B cell (primary cell): ENCODE measurements around the gene ADRA2A. TPM values are rescaled to one million over a fixed set of nuclear protein-coding genes. Genes with fewer than 3 reads are reported as not detected.

Experiments
- ATAC-seq: fragments of 200-7000 bp; cut with Tn5 transposase; one replicate; pipeline ENCODE4 v1.10.0; 2021; ENCODE audit warnings: low read depth, mild to moderate bottlenecking, moderate number of reproducible peaks, moderate library complexity
- CTCF ChIA-PET: fragments of 350-600 bp; sonication (Branson Sonifier 250); formaldehyde crosslinking; loops from one replicate; lab custom pipeline; 2021; ENCODE audit warnings: antibody characterized with exemption, inconsistent platforms; lab: Charles Lee
- POLR2A ChIA-PET: fragments of 350-600 bp; sonication (Branson Sonifier 250); formaldehyde crosslinking; loops from one replicate; lab custom pipeline; 2021; ENCODE audit warnings: antibody characterized with exemption; lab: Charles Lee
- DNase-seq: peaks from one replicate; pipeline ENCODE4 v3.0.0; 2013
- H2AFZ ChIP-seq: 2 replicates; pipeline ENCODE4 v1.6.1; 2012; ENCODE audit warnings: mild to moderate bottlenecking, low read depth, low read length; ENCODE audit not compliant: insufficient read depth, poor library complexity, severe bottlenecking
- H3K27ac ChIP-seq, 2 donors: 1 replicate in 1 of 2; 2 replicates in 1 of 2; pipeline ENCODE4 v1.5.1; 2012 to 2013; ENCODE audit warnings: low read length in 2 of 2, mild to moderate bottlenecking in 2 of 2, moderate library complexity in 1 of 2
- H3K27me3 ChIP-seq, 4 experiments: fragments of 200-600 bp in 1 of 4; sonication (generic) in 1 of 4; replicated peaks in 1 of 4; 1 replicate in 2 of 4; 2 replicates in 2 of 4; pipeline versions ENCODE4 v1.6.1 to v1.7.0; 2013 to 2016; ENCODE audit warnings: low read length in 3 of 4, mild to moderate bottlenecking in 2 of 4, mixed read lengths in 1 of 4, moderate library complexity in 1 of 4; ENCODE audit not compliant: insufficient read depth in 4 of 4, control insufficient read depth in 3 of 4; ENCODE audit errors: control extremely low read depth in 1 of 4
- H3K36me3 ChIP-seq, 2 experiments: replicated peaks in 1 of 2; 1 replicate in 1 of 2; 2 replicates in 1 of 2; pipeline versions ENCODE4 v1.6.1 to v1.7.1; 2013; ENCODE audit warnings: low read length in 1 of 2; ENCODE audit not compliant: insufficient read depth in 2 of 2, control insufficient read depth in 1 of 2; ENCODE audit errors: control extremely low read depth in 1 of 2, extremely low read depth in 1 of 2
- H3K4me1 ChIP-seq, 2 donors: fragments of 200-600 bp in 1 of 2; sonication (generic) in 1 of 2; 1 replicate in 1 of 2; 2 replicates in 1 of 2; pipeline versions ENCODE4 v1.5.1 to v1.6.1; 2013 to 2017; ENCODE audit warnings: low read length in 2 of 2; ENCODE audit not compliant: control insufficient read depth in 2 of 2, insufficient read depth in 2 of 2
- H3K4me2 ChIP-seq: replicated peaks from 2 replicates; pipeline ENCODE3; 2012; ENCODE audit warnings: mild to moderate bottlenecking, low read depth, low read length; ENCODE audit not compliant: poor library complexity, severe bottlenecking
- H3K4me3 ChIP-seq, 5 experiments: fragments of 200-600 bp in 1 of 5; sonication (generic) in 1 of 5; 1 replicate in 3 of 5; 2 replicates in 2 of 5; pipeline versions ENCODE4 v1.5.1 to v1.7.0; 2011 to 2016; ENCODE audit warnings: low read length in 4 of 5, mild to moderate bottlenecking in 4 of 5, low read depth in 2 of 5, control low read depth in 1 of 5, moderate library complexity in 1 of 5; ENCODE audit not compliant: insufficient read depth in 1 of 5; ENCODE audit errors: control extremely low read depth in 1 of 5, extremely low read depth in 1 of 5
- H3K79me2 ChIP-seq: fragments of 200-600 bp; sonication (generic); one replicate; pipeline ENCODE4 v1.6.0; 2016; ENCODE audit warnings: low read length; ENCODE audit not compliant: control insufficient read depth, insufficient read depth
- H3K9ac ChIP-seq: fragments of 200-600 bp; sonication (generic); 2 replicates; pipeline ENCODE4 v1.6.1; 2017; ENCODE audit warnings: mild to moderate bottlenecking, low read length, moderate library complexity
- H3K9me3 ChIP-seq, 3 donors: one replicate each; pipeline versions ENCODE4 v1.6.1 to v1.7.1; 2013; ENCODE audit warnings: low read length in 2 of 3; ENCODE audit not compliant: control insufficient read depth in 2 of 3, insufficient read depth in 1 of 3; ENCODE audit errors: control extremely low read depth in 1 of 3
- H4K20me1 ChIP-seq: 2 replicates; pipeline ENCODE4 v1.6.0; 2012; ENCODE audit warnings: mild to moderate bottlenecking, low read length; ENCODE audit not compliant: insufficient read depth, control insufficient read depth, poor library complexity, severe bottlenecking
- H3K27ac Mint-ChIP-seq: one replicate; pipeline ENCODE4 v1.8.0; 2021; ENCODE audit warnings: mixed read lengths
- H3K27me3 Mint-ChIP-seq: one replicate; pipeline ENCODE4 v1.8.0; 2021; ENCODE audit warnings: mixed read lengths
- H3K4me1 Mint-ChIP-seq: one replicate; pipeline ENCODE4 v1.8.0; 2021; ENCODE audit warnings: mixed read lengths
- H3K4me3 Mint-ChIP-seq: one replicate; pipeline ENCODE4 v1.8.0; 2021; ENCODE audit warnings: mixed read lengths
- H3K9me3 Mint-ChIP-seq: one replicate; pipeline ENCODE4 v1.8.0; 2022; ENCODE audit warnings: mixed read lengths; ENCODE audit not compliant: insufficient read depth
- CTCF ChIP-seq: fragments of 200-600 bp; IDR thresholded peaks from one replicate; pipeline ENCODE4 v1.8.0; 2022; ENCODE audit warnings: antibody characterized with exemption, mild to moderate bottlenecking
- EZH2 ChIP-seq: IDR thresholded peaks from 2 replicates; pipeline ENCODE4 v1.6.1; 2012; ENCODE audit warnings: borderline replicate concordance, low read depth, mild to moderate bottlenecking, moderate library complexity, low read length; ENCODE audit not compliant: insufficient read depth, poor library complexity, severe bottlenecking
- WGBS: methylation state at CpG from one replicate; pipeline ENCODE4 v1.1.5; 2013; ENCODE audit warnings: missing lambda C conversion rate; ENCODE audit not compliant: insufficient coverage; 5-methylcytosine and 5-hydroxymethylcytosine counted together
- intact Hi-C: fragments of 100-400 bp; cut with micrococcal nuclease; formaldehyde crosslinking; loops from one replicate; pipeline ENCODE4 v1.10.0; 2022
- polyA plus RNA-seq: library from polyadenylated mRNA; depleted of rRNA; stranded (reverse); fragments of >200 nt; gene quantifications from 2 replicates; pipeline ENCODE4 v1.2.3, GENCODE V29; 2012
- total RNA-seq, 2 donors: library from RNA; stranded (reverse); fragments of 120-200 nt in 1 of 2; gene quantifications; 1 replicate in 1 of 2; 2 replicates in 1 of 2; pipeline versions ENCODE4 v1.2.3 to v1.2.4, GENCODE V29; 2013 to 2022

The ADRA2A gene
- total and polyA plus RNA-seq, 2 donors (not counting 1 experiment from before 2014, with no cell fraction given): 0.01 TPM; not detected in 1

GRCh38 chr10:111116211-111116610, 39.4 kb downstream of the ADRA2A start:
- no peak for TF ChIP-seq EZH2
- TF ChIP-seq CTCF: no peak
- ChIA-PET CTCF (no interaction called here), POLR2A (no interaction called here)
- no peak overlapping the region for H3K27ac Mint-ChIP-seq
- H3K36me3 ChIP-seq: no peaks in the 10 kb centered on the region
- H3K79me2 ChIP-seq: no peaks in the 10 kb centered on the region
- no peaks in the 10 kb centered on the region for H3K4me1 Mint-ChIP-seq
- WGBS: 97% methylated on average over 8 of the region's 9 CpGs
- no peak overlapping the region for H3K4me3 Mint-ChIP-seq
- no peaks in the 10 kb centered on the region for H3K9me3 ChIP-seq
- DNase-seq (no peak), ATAC-seq (no peak)
- H3K27ac ChIP-seq: no peak overlapping the region
- no peaks in the 10 kb centered on the region for H3K9me3 Mint-ChIP-seq
- H3K4me3 ChIP-seq: no peak overlapping the region
- H3K4me2 ChIP-seq: no peak overlapping the region
- peaks cover 22% of the 10 kb centered on the region for H3K27me3 Mint-ChIP-seq
- no peak overlapping the region for H2AFZ ChIP-seq
- intact Hi-C loops: no loop called here
- H3K9ac ChIP-seq: no peak overlapping the region
- no peaks in the 10 kb centered on the region for H3K4me1 ChIP-seq
- no peaks in the 10 kb centered on the region for H4K20me1 ChIP-seq
- peaks cover 0 to 3% (median 0%) of the 10 kb centered on the region in 4 experiments for H3K27me3 ChIP-seq

- ATAC-seq (no peak), DNase-seq (no peak)
- 92% methylated on average over 14 of the region's 16 CpGs for WGBS
- ChIA-PET CTCF (no interaction called here), POLR2A (no interaction called here)
- H3K27ac Mint-ChIP-seq: no peak overlapping the region
- no peaks in the 10 kb centered on the region for H3K4me1 Mint-ChIP-seq
- no peak overlapping the region for H3K4me3 Mint-ChIP-seq
- Histone ChIP-seq H3K36me3 (no peaks in the 10 kb centered on the region), H4K20me1 (no peaks in the 10 kb centered on the region), H3K4me1 (no peaks in the 10 kb centered on the region), H3K9me3 (no peaks in the 10 kb centered on the region), H3K27me3 (peaks cover 0 to 3% (median 0%) of the 10 kb centered on the region in 4 experiments), H3K9ac (no peak overlapping the region), H2AFZ (no peak overlapping the region), H3K4me3 (no peak overlapping the region), H3K79me2 (no peaks in the 10 kb centered on the region), H3K27ac (no peak overlapping the region), H3K4me2 (no peak overlapping the region)
- no peak for TF ChIP-seq CTCF
- TF ChIP-seq EZH2: no peak
- H3K27me3 Mint-ChIP-seq: peaks cover 22% of the 10 kb centered on the region
- intact Hi-C loops: no loop called here
- no peaks in the 10 kb centered on the region for H3K9me3 Mint-ChIP-seq
Observed at GRCh38 chr10:111116762-111117445, 40.1 kb downstream of the ADRA2A start.
